ENCODE measurements around the gene LNX2.

Gene LNX2

DNA sequence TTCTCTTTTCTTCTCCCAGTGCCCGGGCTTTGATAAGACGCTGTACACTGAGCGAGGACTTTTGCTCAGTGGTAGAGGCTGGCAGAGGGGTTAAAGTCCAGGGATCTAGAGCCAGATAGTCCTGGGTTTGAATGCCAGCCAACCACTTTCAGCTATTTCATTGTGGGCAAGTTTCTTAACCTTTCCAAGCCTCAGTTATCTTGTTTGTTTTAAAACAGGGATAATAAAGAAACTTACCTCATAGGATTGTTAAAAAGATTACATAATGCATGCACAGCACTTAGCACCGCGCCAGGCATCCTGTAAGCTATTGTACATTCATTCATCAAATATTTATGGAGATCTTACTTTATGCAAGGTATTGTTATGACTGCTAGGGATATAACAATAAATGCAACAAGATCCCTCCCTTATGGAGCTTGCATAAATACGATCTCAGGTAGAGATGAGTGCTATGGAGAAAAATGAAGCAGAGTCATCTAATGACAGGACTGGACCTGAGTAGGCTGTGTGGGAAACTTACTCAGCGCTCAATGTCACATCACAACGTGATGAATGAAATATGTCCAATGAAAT, 70.8 kb downstream of the LNX2 start:
- no peak overlapping the region for H3K4me2 ChIP-seq (ENCODE audit: low read length)
- no CpG with 5 or more reads among the region's 8 CpGs for WGBS (ENCODE audit: extremely low coverage, insufficient coverage, insufficient read length)
- H3K4me1 ChIP-seq (ENCODE audit: control insufficient read depth in 1 of 2, insufficient read depth in 2 of 2, low read length in 2 of 2), result no peaks in the 10 kb centered on the region
- no peaks in the 10 kb centered on the region for H3K9me3 ChIP-seq (ENCODE audit: insufficient read depth, low read depth, low read length)
- H2AFZ ChIP-seq (ENCODE audit: insufficient read depth, low read length, poor library complexity), result no peak overlapping the region
- H3K23ac ChIP-seq (ENCODE audit: low read length), result no peak overlapping the region
- no peak overlapping the region for H3K14ac ChIP-seq (ENCODE audit: low read length)
- peaks cover 8 to 13% of the 10 kb centered on the region in 2 experiments for H3K36me3 ChIP-seq (ENCODE audit: control insufficient read depth in 1 of 2, insufficient read depth in 2 of 2, low read length in 2 of 2)
- H4K12ac ChIP-seq (ENCODE audit: low read depth, low read length), result no peak overlapping the region
- no peak overlapping the region for H2BK120ac ChIP-seq (ENCODE audit: insufficient read depth, low read length, poor library complexity)
- no peak overlapping the region for H3K27ac ChIP-seq (ENCODE audit: low read depth, low read length)
- H2BK5ac ChIP-seq (ENCODE audit: low read depth, low read length, poor library complexity), result no peak overlapping the region
- H4K8ac ChIP-seq (ENCODE audit: low read depth, low read length), result no peak overlapping the region
- no peaks in the 10 kb centered on the region for H3K79me2 ChIP-seq (ENCODE audit: control insufficient read depth, insufficient read depth, low read length, poor library complexity)
- H3K9ac ChIP-seq (ENCODE audit: low read length), result no peak overlapping the region
- no peak overlapping the region for H2AK5ac ChIP-seq (ENCODE audit: low read length)
- H3K4me3 ChIP-seq (ENCODE audit: low read depth, low read length), result no peak overlapping the region
- no peaks in the 10 kb centered on the region for H3K27me3 ChIP-seq (ENCODE audit: insufficient read depth, low read length)
- DNase-seq, result no peak
- H3K79me1 ChIP-seq (ENCODE audit: low read length), result no peaks in the 10 kb centered on the region
- H4K91ac ChIP-seq (ENCODE audit: low read depth, low read length), result no peak overlapping the region
- no peak overlapping the region for H2BK12ac ChIP-seq (ENCODE audit: low read length)
- no peak overlapping the region for H3K18ac ChIP-seq (ENCODE audit: low read length)
- H3K4ac ChIP-seq (ENCODE audit: low read depth, low read length), result no peak overlapping the region

DNA sequence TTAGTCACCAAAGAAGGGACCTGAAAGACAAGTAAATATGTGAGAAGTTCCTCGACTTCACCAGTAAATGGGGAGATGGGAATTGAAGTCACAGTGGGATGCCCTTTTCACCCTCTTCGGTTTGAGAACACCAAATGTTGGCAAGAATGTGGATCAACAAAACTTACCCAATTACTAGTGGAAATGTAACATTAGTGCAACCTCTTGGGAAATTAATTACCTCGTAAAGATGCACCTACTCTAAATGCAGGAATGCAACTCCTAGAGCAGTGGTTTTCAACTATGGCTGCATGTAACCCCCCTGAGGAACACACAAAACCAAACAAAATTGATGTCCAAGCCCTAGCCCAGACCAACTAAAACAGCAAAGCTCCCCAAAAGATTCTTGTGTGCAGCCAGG, 78.1 kb downstream of the LNX2 start:
- H2AK5ac ChIP-seq (ENCODE audit: low read length), result no peak overlapping the region
- no peaks in the 10 kb centered on the region for H3K27me3 ChIP-seq (ENCODE audit: insufficient read depth, low read length)
- no peak overlapping the region for H3K9ac ChIP-seq (ENCODE audit: low read length)
- H3K36me3 ChIP-seq (ENCODE audit: control insufficient read depth in 1 of 2, insufficient read depth in 2 of 2, low read length in 2 of 2), result no peaks in the 10 kb centered on the region
- no peak overlapping the region for H2BK5ac ChIP-seq (ENCODE audit: low read depth, low read length, poor library complexity)
- H3K9me3 ChIP-seq (ENCODE audit: insufficient read depth, low read depth, low read length), result no peaks in the 10 kb centered on the region
- no peak overlapping the region for H3K4ac ChIP-seq (ENCODE audit: low read depth, low read length)
- no peak overlapping the region for H4K12ac ChIP-seq (ENCODE audit: low read depth, low read length)
- no peak overlapping the region for H3K18ac ChIP-seq (ENCODE audit: low read length)
- H3K4me1 ChIP-seq (ENCODE audit: control insufficient read depth in 1 of 2, insufficient read depth in 2 of 2, low read length in 2 of 2), result no peaks in the 10 kb centered on the region
- H3K23ac ChIP-seq (ENCODE audit: low read length), result no peak overlapping the region
- H3K79me2 ChIP-seq (ENCODE audit: control insufficient read depth, insufficient read depth, low read length, poor library complexity), result no peaks in the 10 kb centered on the region
- H3K14ac ChIP-seq (ENCODE audit: low read length), result no peak overlapping the region
- no peak overlapping the region for H3K4me2 ChIP-seq (ENCODE audit: low read length)
- WGBS (ENCODE audit: extremely low coverage, insufficient coverage, insufficient read length), result no CpG with 5 or more reads among the region's 3 CpGs
- no peak overlapping the region for H3K27ac ChIP-seq (ENCODE audit: low read depth, low read length)
- H4K91ac ChIP-seq (ENCODE audit: low read depth, low read length), result no peak overlapping the region
- DNase-seq, result no peak
- no peak overlapping the region for H2AFZ ChIP-seq (ENCODE audit: insufficient read depth, low read length, poor library complexity)
- H2BK120ac ChIP-seq (ENCODE audit: insufficient read depth, low read length, poor library complexity), result no peak overlapping the region
- no peak overlapping the region for H3K4me3 ChIP-seq (ENCODE audit: low read depth, low read length)
- no peak overlapping the region for H2BK12ac ChIP-seq (ENCODE audit: low read length)
- no peak overlapping the region for H4K8ac ChIP-seq (ENCODE audit: low read depth, low read length)
- H3K79me1 ChIP-seq (ENCODE audit: low read length), result no peaks in the 10 kb centered on the region

DNA sequence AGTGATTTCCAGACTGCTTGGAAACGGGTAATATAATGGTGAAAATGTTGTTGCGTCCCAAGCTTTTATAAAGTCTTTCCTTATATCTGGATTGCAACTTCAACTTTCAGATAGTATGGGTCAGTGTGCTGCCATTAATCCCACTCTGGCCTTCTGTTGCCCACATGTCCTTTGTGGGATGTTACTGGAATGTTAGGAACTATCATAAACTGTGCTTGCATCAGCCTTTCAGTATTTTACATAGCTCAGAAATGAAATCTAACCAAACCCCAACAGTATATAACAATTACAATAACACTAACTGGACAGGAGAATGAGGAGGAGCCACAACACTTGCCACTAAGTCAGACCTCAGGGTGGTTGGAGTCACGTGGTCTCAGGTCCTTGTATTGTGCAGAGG, 78.9 kb downstream of the LNX2 start:
- Histone ChIP-seq H3K9ac (ENCODE audit: low read length) (no peak overlapping the region), H4K91ac (ENCODE audit: low read depth, low read length) (no peak overlapping the region), H3K4me1 (ENCODE audit: control insufficient read depth in 1 of 2, insufficient read depth in 2 of 2, low read length in 2 of 2) (no peaks in the 10 kb centered on the region), H2BK5ac (ENCODE audit: low read depth, low read length, poor library complexity) (no peak overlapping the region), H2BK120ac (ENCODE audit: insufficient read depth, low read length, poor library complexity) (no peak overlapping the region), H2BK12ac (ENCODE audit: low read length) (no peak overlapping the region), H3K4me3 (ENCODE audit: low read depth, low read length) (no peak overlapping the region), H4K8ac (ENCODE audit: low read depth, low read length) (no peak overlapping the region), H3K4ac (ENCODE audit: low read depth, low read length) (no peak overlapping the region), H3K79me1 (ENCODE audit: low read length) (no peaks in the 10 kb centered on the region), H2AFZ (ENCODE audit: insufficient read depth, low read length, poor library complexity) (no peak overlapping the region), H3K36me3 (ENCODE audit: control insufficient read depth in 1 of 2, insufficient read depth in 2 of 2, low read length in 2 of 2) (no peaks in the 10 kb centered on the region), H3K27ac (ENCODE audit: low read depth, low read length) (no peak overlapping the region), H3K23ac (ENCODE audit: low read length) (no peak overlapping the region), H4K12ac (ENCODE audit: low read depth, low read length) (no peak overlapping the region), H3K9me3 (ENCODE audit: insufficient read depth, low read depth, low read length) (no peaks in the 10 kb centered on the region), H2AK5ac (ENCODE audit: low read length) (no peak overlapping the region), H3K4me2 (ENCODE audit: low read length) (no peak overlapping the region), H3K14ac (ENCODE audit: low read length) (no peak overlapping the region), H3K27me3 (ENCODE audit: insufficient read depth, low read length) (no peaks in the 10 kb centered on the region), H3K18ac (ENCODE audit: low read length) (no peak overlapping the region), H3K79me2 (ENCODE audit: control insufficient read depth, insufficient read depth, low read length, poor library complexity) (no peaks in the 10 kb centered on the region)
- WGBS (ENCODE audit: extremely low coverage, insufficient coverage, insufficient read length), result no CpG with 5 or more reads among the region's 3 CpGs
- no peak for DNase-seq

DNA sequence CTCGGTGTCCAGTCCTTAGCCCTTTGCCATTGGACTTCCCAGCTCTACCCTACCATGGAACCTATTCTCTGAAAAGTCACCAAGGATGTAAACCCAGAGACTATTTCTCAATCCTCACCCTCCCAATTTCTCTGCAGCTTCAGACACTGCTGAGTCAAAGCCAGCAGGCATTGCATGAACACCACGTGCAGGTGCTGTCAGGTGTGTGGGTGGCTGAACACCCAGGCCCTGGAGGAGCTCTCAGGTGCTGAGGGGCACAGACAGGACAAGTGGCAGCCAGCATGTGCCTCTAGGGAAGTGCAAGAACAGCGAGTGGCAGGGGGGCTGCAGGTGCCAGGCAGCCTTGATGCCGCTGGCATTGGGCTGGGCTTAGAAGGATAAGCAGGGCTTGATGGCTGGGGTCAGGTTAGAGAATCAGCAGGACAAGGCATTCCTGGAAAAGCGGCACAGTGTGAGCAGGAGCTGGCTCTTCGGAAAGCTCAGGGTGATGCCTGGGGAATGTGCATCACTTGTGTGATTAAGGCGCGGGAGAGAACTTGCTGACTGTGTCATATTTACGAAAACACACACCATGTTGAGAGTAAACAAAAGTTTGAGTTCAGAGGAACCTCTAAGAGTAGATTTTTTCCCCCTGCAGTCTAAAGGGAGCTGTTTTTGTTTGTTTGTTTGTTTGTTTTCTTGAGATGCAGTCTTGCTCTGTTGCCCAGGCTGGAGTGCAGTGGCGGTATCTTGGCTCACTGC, 83.8 kb downstream of the LNX2 start:
- Histone ChIP-seq H2AK5ac (ENCODE audit: low read length) (no peak overlapping the region), H4K91ac (ENCODE audit: low read depth, low read length) (no peak overlapping the region), H4K12ac (ENCODE audit: low read depth, low read length) (no peak overlapping the region), H3K79me2 (ENCODE audit: control insufficient read depth, insufficient read depth, low read length, poor library complexity) (no peaks in the 10 kb centered on the region), H2BK12ac (ENCODE audit: low read length) (no peak overlapping the region), H3K23ac (ENCODE audit: low read length) (no peak overlapping the region), H3K4me1 (ENCODE audit: control insufficient read depth in 1 of 2, insufficient read depth in 2 of 2, low read length in 2 of 2) (peaks cover 0 to 2% of the 10 kb centered on the region in 2 experiments), H3K9ac (ENCODE audit: low read length) (no peak overlapping the region), H3K27me3 (ENCODE audit: insufficient read depth, low read length) (no peaks in the 10 kb centered on the region), H2AFZ (ENCODE audit: insufficient read depth, low read length, poor library complexity) (no peak overlapping the region), H3K9me3 (ENCODE audit: insufficient read depth, low read depth, low read length) (no peaks in the 10 kb centered on the region), H3K4me2 (ENCODE audit: low read length) (no peak overlapping the region), H3K27ac (ENCODE audit: low read depth, low read length) (no peak overlapping the region), H4K8ac (ENCODE audit: low read depth, low read length) (no peak overlapping the region), H3K14ac (ENCODE audit: low read length) (no peak overlapping the region), H3K36me3 (ENCODE audit: control insufficient read depth in 1 of 2, insufficient read depth in 2 of 2, low read length in 2 of 2) (no peaks in the 10 kb centered on the region), H3K79me1 (ENCODE audit: low read length) (no peaks in the 10 kb centered on the region), H2BK120ac (ENCODE audit: insufficient read depth, low read length, poor library complexity) (no peak overlapping the region), H2BK5ac (ENCODE audit: low read depth, low read length, poor library complexity) (no peak overlapping the region), H3K4ac (ENCODE audit: low read depth, low read length) (no peak overlapping the region), H3K4me3 (ENCODE audit: low read depth, low read length) (no peak overlapping the region), H3K18ac (ENCODE audit: low read length) (no peak overlapping the region)
- no CpG with 5 or more reads among the region's 10 CpGs for WGBS (ENCODE audit: extremely low coverage, insufficient coverage, insufficient read length)
- DNase-seq, result peak in 1 of 2 donors; percentile 14

Data from trophoblast cell (in vitro differentiated cells and primary cell).